Caco-2 (cell line): Measurements from ENCODE around the gene VPS50. TPM values are rescaled to one million over a fixed set of nuclear protein-coding genes. Genes with fewer than 3 reads are reported as not detected.

ENCODE experiments used
- BruUV-seq: library from RNA; stranded (reverse); fragments of 400-500 nt; replicated peaks from 2 replicates; lab custom pipeline; 2021; lab: Mats Ljungman, UMichigan
- CTCF ChIA-PET: fragments of 300-600 bp; sonication (Branson Sonifier 250); formaldehyde crosslinking; loops from one replicate; lab custom pipeline; 2022; ENCODE audit warnings: antibody characterized with exemption; lab: Charles Lee
- POLR2A ChIA-PET: fragments of 300-600 bp; sonication (Branson Sonifier 250); formaldehyde crosslinking; loops from one replicate; lab custom pipeline; 2022; ENCODE audit warnings: antibody characterized with exemption; lab: Charles Lee
- DNase-seq, 2 experiments: peaks; one replicate each; pipeline versions ENCODE4 v3.0.0 to v3.0.0-alpha.2; 2020 to 2022
- H3K27me3 ChIP-seq: replicated peaks from 2 replicates; pipeline ENCODE4 v1.6.0; 2011; ENCODE audit warnings: low read length; ENCODE audit not compliant: control insufficient read depth, insufficient read depth
- H3K36me3 ChIP-seq: 2 replicates; pipeline ENCODE4 v1.5.1; 2011; ENCODE audit warnings: low read length; ENCODE audit not compliant: control insufficient read depth, insufficient read depth
- H3K4me1 ChIP-seq: fragments of 250-450 bp; sonication (Bioruptor Pico); 2 replicates; pipeline ENCODE4 v1.5.1; 2020; ENCODE audit warnings: mild to moderate bottlenecking
- H3K4me3 ChIP-seq: 2 replicates; pipeline ENCODE4 v1.5.1; 2011; ENCODE audit warnings: low read depth, mild to moderate bottlenecking, control low read depth, low read length
- H3K9me3 ChIP-seq: fragments of 250-450 bp; sonication (Bioruptor Pico); 2 replicates; pipeline ENCODE4 v1.5.1; 2020; ENCODE audit warnings: mild to moderate bottlenecking, moderate library complexity
- H3K27ac Mint-ChIP-seq: one replicate; pipeline ENCODE4 v1.8.0; 2022; ENCODE audit warnings: mixed read lengths; ENCODE audit not compliant: unreplicated experiment
- H3K27me3 Mint-ChIP-seq: one replicate; pipeline ENCODE4 v1.8.0; 2022; ENCODE audit warnings: mixed read lengths; ENCODE audit not compliant: insufficient read depth, unreplicated experiment
- H3K36me3 Mint-ChIP-seq: one replicate; pipeline ENCODE4 v1.8.0; 2022; ENCODE audit warnings: mild to moderate bottlenecking, mixed read lengths; ENCODE audit not compliant: insufficient read depth, unreplicated experiment
- H3K4me1 Mint-ChIP-seq: one replicate; pipeline ENCODE4 v1.8.0; 2022; ENCODE audit warnings: low read depth, mixed read lengths; ENCODE audit not compliant: unreplicated experiment
- H3K4me3 Mint-ChIP-seq: one replicate; pipeline ENCODE4 v1.8.0; 2022; ENCODE audit warnings: mild to moderate bottlenecking, moderate library complexity, mixed read lengths; ENCODE audit not compliant: unreplicated experiment
- H3K9me3 Mint-ChIP-seq: one replicate; pipeline ENCODE4 v1.8.0; 2022; ENCODE audit warnings: mixed read lengths; ENCODE audit not compliant: unreplicated experiment
- CTCF ChIP-seq, 2 experiments: fragments of 200-600 bp in 1 of 2; IDR thresholded peaks; 1 replicate in 1 of 2; 2 replicates in 1 of 2; pipeline versions ENCODE4 v1.5.1 to v1.8.0; 2011 to 2022; ENCODE audit warnings: antibody characterized with exemption in 1 of 2, control low read depth in 1 of 2, inconsistent platforms in 1 of 2, low read depth in 1 of 2, low read length in 1 of 2, mild to moderate bottlenecking in 1 of 2, moderate library complexity in 1 of 2; ENCODE audit not compliant: insufficient read depth in 1 of 2, severe bottlenecking in 1 of 2, unreplicated experiment in 1 of 2
- intact Hi-C: fragments of 100-400 bp; cut with micrococcal nuclease; formaldehyde crosslinking; loops from one replicate; pipeline ENCODE4 v1.10.0; 2022; ENCODE audit not compliant: unreplicated experiment
- total RNA-seq: library from RNA; stranded (reverse); gene quantifications from 2 replicates; pipeline ENCODE4 v1.2.3, GENCODE V29; 2022

The VPS50 gene
- total RNA-seq, 1 experiment from 2014 or later, result 40.3 TPM

GRCh38 chr7:93249491-93250148 lies 17.5 kb downstream of the VPS50 start:
- Histone ChIP-seq H3K4me3 (no peak overlapping the region), H3K27me3 (no peaks in the 10 kb centered on the region), H3K4me1 (peaks cover 16% of the 10 kb centered on the region; the same call in 1 of the 2 replicates), H3K9me3 (no peaks in the 10 kb centered on the region), H3K36me3 (no peaks in the 10 kb centered on the region)
- Mint-ChIP-seq H3K4me1 (peaks cover 27% of the 10 kb centered on the region), H3K9me3 (no peaks in the 10 kb centered on the region), H3K4me3 (no peak overlapping the region), H3K36me3 (peaks cover 5% of the 10 kb centered on the region), H3K27ac (no peak overlapping the region), H3K27me3 (no peaks in the 10 kb centered on the region)
- TF ChIP-seq CTCF (IDR thresholded peaks at IDR 0.05; ENCODE audit: insufficient read depth in 1 of 2, low read depth in 1 of 2, low read length in 1 of 2, severe bottlenecking in 1 of 2, unreplicated experiment in 1 of 2), result no peak
- intact Hi-C loops, result loop anchor here (1.0 to 10.0 kb wide), 5 partner anchors 19 to 375 kb away; no protein-coding TSS in a partner anchor
- no TSS peak for BruUV-seq
- peak; percentile 60 to 65 for DNase-seq
- CTCF ChIA-PET, result interaction anchor here (1.3 kb wide), 1 partner anchor 125 kb away, joined by 5 read pairs; no protein-coding TSS in a partner anchor
- POLR2A ChIA-PET, result no interaction called here

GRCh38 chr7:93258661-93259060 lies 26.5 kb downstream of the VPS50 start:
- peaks cover 7% of the 10 kb centered on the region for H3K36me3 Mint-ChIP-seq
- TF ChIP-seq CTCF (IDR thresholded peaks at IDR 0.05; ENCODE audit: insufficient read depth in 1 of 2, low read depth in 1 of 2, low read length in 1 of 2, severe bottlenecking in 1 of 2, unreplicated experiment in 1 of 2), result no peak
- no peaks in the 10 kb centered on the region for H3K27me3 Mint-ChIP-seq

GRCh38 chr7:93262535-93262934 lies 30.4 kb downstream of the VPS50 start:
- BruUV-seq, result no TSS peak
- CTCF ChIA-PET, result no interaction called here
- H3K9me3 Mint-ChIP-seq, result no peaks in the 10 kb centered on the region
- Histone ChIP-seq H3K27me3 (no peaks in the 10 kb centered on the region), H3K36me3 (no peaks in the 10 kb centered on the region), H3K9me3 (no peaks in the 10 kb centered on the region), H3K4me3 (no peak overlapping the region), H3K4me1 (peaks cover 16% of the 10 kb centered on the region)
- H3K4me3 Mint-ChIP-seq, result no peak overlapping the region
- H3K27ac Mint-ChIP-seq, result no peak overlapping the region
- H3K27me3 Mint-ChIP-seq, result no peaks in the 10 kb centered on the region
- H3K4me1 Mint-ChIP-seq, result peaks cover 27% of the 10 kb centered on the region
- intact Hi-C loops, result no loop called here
- H3K36me3 Mint-ChIP-seq, result peaks cover 7% of the 10 kb centered on the region
- no peak for DNase-seq
- no peak for TF ChIP-seq CTCF (IDR thresholded peaks at IDR 0.05; ENCODE audit: insufficient read depth in 1 of 2, low read depth in 1 of 2, low read length in 1 of 2, severe bottlenecking in 1 of 2, unreplicated experiment in 1 of 2)
- POLR2A ChIA-PET, result no interaction called here

More at GRCh38 chr7:93258661-93259060, 26.5 kb downstream of the VPS50 start:
- no peak for DNase-seq
- Mint-ChIP-seq H3K4me3 (no peak overlapping the region), H3K27ac (no peak overlapping the region), H3K9me3 (no peaks in the 10 kb centered on the region), H3K4me1 (peaks cover 13% of the 10 kb centered on the region)
- ChIA-PET CTCF (no interaction called here), POLR2A (no interaction called here)
- Histone ChIP-seq H3K4me3 (no peak overlapping the region), H3K9me3 (no peaks in the 10 kb centered on the region), H3K27me3 (no peaks in the 10 kb centered on the region), H3K36me3 (no peaks in the 10 kb centered on the region), H3K4me1 (peaks cover 5% of the 10 kb centered on the region; the same call in 1 of the 2 replicates)
- no TSS peak for BruUV-seq
- intact Hi-C loops, result loop anchor here (1.0 kb wide), 1 partner anchor 11 kb away; no protein-coding TSS in a partner anchor
